Activated CD4-positive, alpha-beta T cell treated with anti-CD3 and anti-CD28 coated beads for 24 hours (primary cell): ENCODE measurements around the gene ALDH1A3.
A peak's percentile ranks its signal among the peaks of the same experiment; 100 is the strongest.
"Not testable (repeated sequence)": the region's sequence is repeated elsewhere in the genome, so short reads cannot be mapped to it uniquely, and the experiment has no call there.

Experiments used
- DNase-seq, 2 donors: peaks; one replicate each; pipeline ENCODE4 v3.0.0-alpha.2; 2020; ENCODE audit warnings: low read depth in 2 of 2

The ALDH1A3 gene

DNA sequence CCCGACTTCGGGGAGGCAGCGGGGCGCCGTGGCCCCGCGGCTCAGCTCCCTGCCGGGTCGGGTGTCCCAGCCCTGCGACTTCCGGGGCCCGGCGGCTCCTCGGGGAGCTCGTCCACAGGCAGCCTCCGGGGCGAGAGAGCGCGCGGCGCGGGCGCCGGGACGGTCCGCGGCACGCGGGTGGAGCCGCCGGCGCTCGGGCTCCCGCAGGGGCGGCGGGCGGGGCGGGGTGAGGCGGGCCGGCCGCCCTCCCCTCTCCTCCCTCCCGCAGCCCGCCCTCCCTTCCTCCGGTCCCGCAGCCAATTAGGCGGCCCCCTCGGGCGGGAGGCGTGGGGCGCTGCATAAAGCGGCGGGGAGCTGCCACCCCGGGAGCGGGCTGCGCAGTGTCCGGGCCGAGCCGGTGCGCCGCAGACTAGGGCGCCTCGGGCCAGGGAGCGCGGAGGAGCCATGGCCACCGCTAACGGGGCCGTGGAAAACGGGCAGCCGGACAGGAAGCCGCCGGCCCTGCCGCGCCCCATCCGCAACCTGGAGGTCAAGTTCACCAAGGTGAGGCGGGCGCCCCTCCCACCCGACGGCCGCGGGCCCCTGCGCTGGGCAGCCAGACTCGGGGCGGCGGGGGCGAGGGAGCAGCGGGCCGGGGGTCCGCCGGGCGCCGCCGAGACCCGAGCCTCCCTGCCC is at the start of gene ALDH1A3:
ALDH1A3 (plus strand) TSS at position 368 of the 675 bp plus-strand sequence; CDS start at position 445, 77 bp downstream.
- peak in 1 of 2 donors; percentile 10 for DNase-seq

- DNase-seq: no peak
These were observed 48.2 kb upstream of the ALDH1A3 start for GRCh38 chr15:100831467-100831866.

DNA sequence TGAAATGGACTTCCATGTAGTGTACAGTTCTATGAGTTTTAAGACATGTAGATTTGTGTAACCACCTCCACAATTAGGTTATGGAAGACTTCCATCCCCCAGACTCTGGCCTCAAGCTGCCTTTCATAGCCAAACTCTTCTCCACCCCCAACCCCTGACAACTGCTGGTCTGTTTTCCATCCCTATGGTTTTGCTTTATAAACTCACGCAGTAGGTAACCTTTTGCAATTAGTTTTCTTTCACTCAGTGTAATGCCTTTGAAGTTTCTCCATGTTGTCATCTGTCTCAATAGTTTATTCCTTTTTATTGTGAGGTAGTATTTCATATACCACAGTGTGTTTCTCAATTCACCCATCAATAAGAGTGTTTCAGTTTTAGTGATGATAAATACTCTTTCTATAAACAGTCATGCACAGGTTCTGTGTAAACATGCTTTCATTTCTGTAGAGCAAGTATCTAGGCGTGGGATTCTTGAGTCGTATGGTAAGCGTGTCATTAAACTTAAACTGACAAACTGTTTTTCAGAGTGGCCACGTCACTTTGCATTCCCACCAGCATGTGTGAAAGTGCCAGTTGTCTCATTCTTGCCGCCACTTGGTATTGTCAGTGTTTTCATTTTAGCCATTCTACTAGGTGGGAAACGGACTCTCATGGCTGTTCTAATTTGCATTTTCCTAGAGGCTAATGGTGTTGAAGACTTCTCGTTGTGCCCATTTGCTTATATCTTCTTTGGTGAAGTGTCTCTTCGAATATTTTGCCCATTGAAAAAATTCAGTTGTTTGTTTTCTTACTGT is 47.3 kb upstream of the ALDH1A3 start:
- DNase-seq: no peak

DNA sequence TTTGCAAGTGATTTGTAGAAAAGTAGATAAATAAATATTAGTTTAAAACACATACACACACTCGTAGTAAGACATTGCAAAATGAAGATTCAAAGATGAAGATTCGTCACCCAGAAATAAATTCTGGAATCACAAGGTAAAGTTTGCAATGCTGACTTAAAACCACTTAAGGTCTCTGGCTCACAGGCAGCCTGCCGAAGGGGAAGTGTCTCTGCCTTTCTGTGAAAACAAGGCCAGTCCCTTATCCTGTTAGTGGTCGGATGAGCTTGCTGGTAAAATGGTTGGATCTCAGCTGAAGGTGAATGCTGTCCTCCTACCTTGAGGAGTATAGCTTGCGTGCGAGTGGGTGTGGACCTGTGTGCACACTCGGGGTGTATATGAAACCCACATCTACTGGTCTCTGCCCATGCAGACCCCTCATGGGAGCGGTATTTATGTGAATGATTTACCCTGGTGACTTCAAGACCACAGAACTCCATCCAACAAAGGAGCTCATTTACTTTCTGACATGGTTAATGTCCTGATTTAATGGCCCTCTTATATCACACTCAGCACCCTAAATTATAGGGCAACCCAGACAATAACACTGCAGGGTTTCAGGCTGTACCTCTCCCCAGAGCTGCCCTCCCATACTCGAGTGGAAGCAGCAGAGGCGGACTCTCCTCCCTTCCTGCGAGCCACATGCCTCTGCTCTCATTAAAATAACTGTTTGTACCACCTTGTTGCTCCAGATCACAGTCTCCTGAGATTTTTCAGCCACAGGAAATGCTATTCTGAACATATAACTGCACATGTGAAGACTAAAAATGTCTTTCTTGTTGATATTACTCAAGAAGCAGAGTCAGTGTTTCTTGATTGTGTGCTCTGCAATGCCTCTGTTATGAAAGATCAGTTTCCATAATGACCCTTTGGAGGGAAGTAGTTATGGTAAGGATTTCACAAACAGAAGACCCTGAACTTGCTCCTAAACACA is 45.9 kb upstream of the ALDH1A3 start:
- no peak for DNase-seq

GRCh38 chr15:100834731-100835130 is 44.9 kb upstream of the ALDH1A3 start:
- no peak for DNase-seq

- DNase-seq: no peak
These were observed 44.0 kb upstream of the ALDH1A3 start for GRCh38 chr15:100835636-100836035.

- no peak for DNase-seq
These were observed 43.1 kb upstream of the ALDH1A3 start for GRCh38 chr15:100836501-100836900.

DNA sequence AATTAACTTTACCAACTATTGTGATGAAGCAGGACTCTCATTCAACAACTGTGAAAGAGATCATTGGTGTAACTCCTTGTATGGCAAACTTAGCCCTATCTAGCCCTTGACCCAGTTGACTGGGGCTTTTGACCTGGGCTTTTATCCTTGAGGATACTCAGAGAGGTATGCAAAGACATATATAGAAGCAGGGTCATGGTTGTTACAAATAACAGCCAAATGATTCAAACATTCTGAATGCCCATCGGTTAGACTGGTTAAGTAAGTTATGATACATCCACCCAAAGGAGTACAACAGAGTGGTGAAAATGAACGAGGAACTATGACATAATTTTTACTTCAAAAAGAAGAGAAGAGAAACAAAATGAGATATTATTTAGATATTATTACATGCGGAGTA is 38.2 kb upstream of the ALDH1A3 start:
- DNase-seq: no peak

DNA sequence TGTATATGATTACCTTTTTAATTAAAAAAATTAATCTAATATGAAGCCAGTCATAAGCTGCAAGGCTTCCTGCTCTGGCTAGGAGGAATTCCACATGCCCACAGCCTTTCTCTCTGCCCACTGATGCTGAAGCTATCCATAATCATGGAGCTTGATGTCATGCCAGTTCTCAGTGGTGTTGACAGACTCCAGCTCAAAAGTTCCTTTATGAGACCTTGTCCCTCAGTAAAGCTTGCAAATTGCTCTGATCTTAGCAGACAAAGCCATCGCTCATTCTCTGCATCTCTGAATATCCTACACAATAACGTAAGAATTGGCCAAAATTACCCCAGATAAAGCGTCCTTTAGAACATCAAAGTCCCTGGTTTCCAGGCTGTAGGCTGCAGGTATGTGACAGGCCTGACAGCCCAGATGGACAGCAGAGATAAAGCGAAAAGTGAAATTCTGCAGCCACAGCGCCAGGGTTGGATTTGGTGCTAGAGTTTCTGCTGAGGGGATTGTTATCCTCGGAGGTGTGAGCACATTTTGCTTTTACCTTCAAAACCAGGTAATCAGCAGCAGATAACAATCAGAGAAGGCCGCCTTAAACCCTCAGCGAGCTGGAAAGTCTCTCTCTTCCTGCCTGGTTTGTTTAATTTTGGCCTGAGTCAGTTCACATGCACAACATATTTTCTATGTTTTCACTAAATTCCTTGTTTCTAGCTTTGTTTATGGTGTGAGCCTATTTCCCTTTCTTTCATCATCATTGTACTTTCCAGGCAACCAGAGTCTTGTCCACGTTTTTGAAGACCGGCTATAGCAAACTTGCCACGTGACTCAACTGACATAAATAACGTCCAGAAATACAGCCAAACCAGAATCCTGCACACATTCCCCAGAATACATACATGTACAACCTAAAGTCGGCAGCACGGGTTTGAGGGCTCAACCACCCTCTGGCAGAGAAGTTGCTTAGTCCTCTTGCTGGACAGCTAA is 36.6 kb upstream of the ALDH1A3 start:
- DNase-seq: no peak

DNA sequence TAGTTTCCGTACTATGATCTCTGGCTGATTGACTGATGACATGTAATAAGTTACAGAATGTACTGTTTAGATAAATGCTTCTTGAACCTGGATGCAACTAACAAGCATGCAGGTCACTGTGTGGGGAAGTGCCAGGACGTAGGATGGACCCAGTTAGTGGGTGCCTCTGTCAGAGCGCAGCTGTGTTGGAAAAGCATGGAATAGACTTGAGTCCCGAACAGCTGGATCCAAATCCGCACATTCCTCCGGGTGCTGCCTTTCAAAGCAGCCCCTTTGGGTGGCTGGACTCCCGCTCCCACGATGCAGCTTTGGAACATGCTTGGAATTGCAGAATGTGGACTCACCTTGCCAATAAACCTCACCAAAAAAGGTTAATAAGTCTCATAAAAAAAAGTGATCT is 35.5 kb upstream of the ALDH1A3 start:
- DNase-seq: no peak

GRCh38 chr15:100844778-100845177 is 34.9 kb upstream of the ALDH1A3 start:
- no peak for DNase-seq

DNA sequence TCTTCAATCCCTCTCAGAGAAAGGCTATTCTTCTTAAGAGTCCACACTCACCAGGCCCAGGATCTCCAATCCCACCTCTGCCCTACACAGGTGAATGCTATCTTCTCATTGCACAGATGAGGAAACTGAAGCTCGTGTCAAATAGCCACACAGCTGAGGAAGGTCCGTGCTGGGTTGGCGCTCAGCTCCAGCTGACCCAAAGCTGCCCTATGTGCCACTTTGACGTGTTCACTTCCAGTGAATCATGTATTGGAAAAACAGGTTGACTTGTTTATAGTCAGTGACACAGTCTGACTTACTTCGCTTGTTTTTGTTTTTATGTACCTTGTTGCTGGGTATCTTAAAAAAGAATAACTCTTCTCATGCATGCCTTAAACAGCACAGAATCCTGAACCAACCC is 32.4 kb upstream of the ALDH1A3 start:
- DNase-seq: no peak

GRCh38 chr15:100849021-100849854 is 30.4 kb upstream of the ALDH1A3 start:
- DNase-seq: peak; percentile 3 to 28

GRCh38 chr15:100849855-100850218 is 29.8 kb upstream of the ALDH1A3 start:
- no peak for DNase-seq

DNA sequence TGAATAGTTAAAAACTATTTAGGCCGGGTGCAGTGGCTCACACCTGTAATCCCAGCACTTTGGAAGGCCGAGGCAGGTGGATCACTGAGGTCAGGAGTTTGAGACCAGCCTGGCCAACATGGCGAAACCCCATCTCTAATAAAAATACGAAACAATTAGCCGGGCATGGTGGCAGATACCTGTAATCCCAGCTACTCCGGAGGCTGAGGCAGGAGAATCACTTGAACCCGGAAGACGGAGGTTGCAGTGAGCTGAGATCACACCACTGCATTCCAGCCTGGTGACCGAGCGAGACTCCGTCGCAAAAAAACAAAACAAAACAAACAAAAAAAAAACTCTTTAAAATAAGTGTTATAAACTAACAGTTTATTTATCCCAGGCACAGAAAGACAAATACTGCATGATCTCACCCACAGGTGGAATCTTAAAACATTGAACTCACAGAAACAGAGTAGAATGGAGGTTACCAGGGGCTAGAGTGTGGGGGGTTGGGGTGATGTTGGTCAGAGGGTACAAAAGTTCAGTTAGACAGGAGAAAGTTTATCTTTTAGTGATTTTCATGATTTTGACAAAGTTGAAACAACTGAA is 28.1 kb upstream of the ALDH1A3 start:
- not testable (repeated sequence) for DNase-seq

DNA sequence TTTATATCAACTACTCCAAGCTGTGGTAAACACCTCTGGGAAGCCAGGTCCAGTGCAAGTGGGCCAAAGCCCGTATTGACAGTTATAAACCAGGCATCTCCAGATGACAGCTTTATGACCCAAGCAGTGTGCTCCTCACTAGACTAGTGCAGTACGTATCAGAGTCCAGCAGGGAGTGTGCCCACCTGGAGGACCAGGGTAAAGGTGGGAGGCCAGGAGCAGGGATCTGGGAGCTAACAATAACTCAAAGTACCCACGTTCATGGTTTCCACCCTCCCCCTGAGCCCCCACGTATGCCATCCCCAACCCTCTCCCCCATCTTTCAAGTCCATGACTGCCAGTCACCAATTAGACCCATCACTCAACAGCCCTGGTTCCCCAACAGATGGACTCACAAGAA is 27.0 kb upstream of the ALDH1A3 start:
- no peak for DNase-seq

DNA sequence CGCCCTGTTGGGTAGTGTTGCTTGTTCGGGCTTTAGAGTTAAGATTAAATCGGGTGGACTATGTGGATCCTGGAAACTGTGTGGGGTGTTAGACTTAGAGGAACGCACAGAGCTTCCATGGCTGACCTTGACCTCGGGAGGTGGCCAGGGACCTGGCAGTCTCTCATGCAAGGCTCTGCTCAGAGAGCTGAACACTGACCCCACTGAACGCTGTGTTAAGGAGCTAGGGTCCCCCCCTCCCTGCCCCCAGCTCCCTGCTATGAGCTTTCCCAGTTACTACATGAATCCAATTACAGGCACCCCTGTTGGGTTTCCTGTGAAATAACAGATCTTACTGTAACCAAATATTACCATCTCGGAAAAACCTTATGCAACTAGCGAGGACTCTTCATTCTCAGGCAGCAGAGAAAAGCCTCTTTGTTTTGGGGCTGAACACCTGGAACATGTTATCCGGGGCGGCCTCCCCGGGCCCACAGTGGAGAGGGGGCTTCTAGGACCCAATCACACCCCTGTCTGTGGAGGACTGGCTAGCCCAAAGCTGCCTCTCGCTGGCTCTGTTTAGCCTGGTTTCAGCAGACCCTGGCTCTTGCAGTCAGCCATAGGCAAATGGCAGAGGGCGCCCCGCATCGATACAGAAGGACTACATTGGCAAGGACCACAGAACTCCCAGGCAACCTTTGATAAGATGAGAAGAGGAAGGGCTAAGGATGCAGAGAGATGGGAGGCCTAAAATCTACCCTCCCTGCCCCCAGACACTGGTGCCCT is 25.8 kb upstream of the ALDH1A3 start:
- DNase-seq: no peak

- DNase-seq: no peak
These were observed 22.8 kb upstream of the ALDH1A3 start for GRCh38 chr15:100856867-100857266.

GRCh38 chr15:100858294-100858693 is 21.3 kb upstream of the ALDH1A3 start:
- DNase-seq: no peak
